Measurements from ENCODE around the gene SH3RF3. TPM values are rescaled to one million over a fixed set of nuclear protein-coding genes. Genes with fewer than 3 reads are reported as not detected.

SH3RF3 gene
- total RNA-seq, 1 donor from 2014 or later, result 0.28 TPM

DNA sequence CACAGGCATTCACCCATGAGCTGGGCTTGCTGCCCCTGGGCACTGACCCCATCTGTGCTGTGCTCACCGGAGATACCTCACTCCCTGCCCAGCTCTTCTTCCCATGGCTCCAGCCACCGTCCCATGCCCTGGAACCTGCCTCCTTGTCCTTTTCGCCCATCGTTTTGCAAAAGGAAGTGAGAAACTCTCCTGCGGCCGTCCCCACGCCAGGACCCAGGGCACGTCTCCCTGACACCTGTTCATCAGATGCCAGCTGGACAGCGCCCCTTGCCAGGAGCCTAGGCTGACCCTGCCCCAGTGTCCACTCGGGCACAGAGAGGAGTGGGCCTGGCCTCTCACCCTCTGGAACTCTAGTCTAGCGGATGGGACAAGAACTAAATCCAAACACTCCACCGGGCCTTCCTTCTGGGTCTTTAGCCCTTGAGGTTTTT is 246.1 kb downstream of the SH3RF3 start:
- Mint-ChIP-seq H3K4me3 (no peak overlapping the region), H3K9me3 (peaks cover 2% of the 10 kb centered on the region), H3K36me3 (peaks cover 10% of the 10 kb centered on the region), H3K4me1 (peaks cover 11% of the 10 kb centered on the region), H3K27me3 (ENCODE audit: insufficient read depth, low read depth) (peaks cover 3% of the 10 kb centered on the region), H3K27ac (no peak overlapping the region)
- Histone ChIP-seq H3K4me2 (no peak overlapping the region), H2AFZ (replicated peaks) (no peak overlapping the region), H4K20me1 (ENCODE audit: low read depth) (no peaks in the 10 kb centered on the region), H3K9ac (no peak overlapping the region), H3K27ac (no peak overlapping the region), H3K27me3 (no peaks in the 10 kb centered on the region), H3K9me3 (ENCODE audit: low read depth) (no peaks in the 10 kb centered on the region), H3K79me2 (ENCODE audit: low read depth) (no peaks in the 10 kb centered on the region), H3F3A (ENCODE audit: low read depth) (no peaks in the 10 kb centered on the region), H3K36me3 (no peaks in the 10 kb centered on the region), H3K4me3 (no peak overlapping the region), H3K4me1 (no peaks in the 10 kb centered on the region)
- no peak for DNase-seq (ENCODE audit: low spot score)
- TF ChIP-seq EZH2phosphoT487 (IDR thresholded peaks at IDR 0.05) (no peak), EZH2 (IDR thresholded peaks at IDR 0.05) (no peak)
- TF ChIP-seq, protein P1, sequence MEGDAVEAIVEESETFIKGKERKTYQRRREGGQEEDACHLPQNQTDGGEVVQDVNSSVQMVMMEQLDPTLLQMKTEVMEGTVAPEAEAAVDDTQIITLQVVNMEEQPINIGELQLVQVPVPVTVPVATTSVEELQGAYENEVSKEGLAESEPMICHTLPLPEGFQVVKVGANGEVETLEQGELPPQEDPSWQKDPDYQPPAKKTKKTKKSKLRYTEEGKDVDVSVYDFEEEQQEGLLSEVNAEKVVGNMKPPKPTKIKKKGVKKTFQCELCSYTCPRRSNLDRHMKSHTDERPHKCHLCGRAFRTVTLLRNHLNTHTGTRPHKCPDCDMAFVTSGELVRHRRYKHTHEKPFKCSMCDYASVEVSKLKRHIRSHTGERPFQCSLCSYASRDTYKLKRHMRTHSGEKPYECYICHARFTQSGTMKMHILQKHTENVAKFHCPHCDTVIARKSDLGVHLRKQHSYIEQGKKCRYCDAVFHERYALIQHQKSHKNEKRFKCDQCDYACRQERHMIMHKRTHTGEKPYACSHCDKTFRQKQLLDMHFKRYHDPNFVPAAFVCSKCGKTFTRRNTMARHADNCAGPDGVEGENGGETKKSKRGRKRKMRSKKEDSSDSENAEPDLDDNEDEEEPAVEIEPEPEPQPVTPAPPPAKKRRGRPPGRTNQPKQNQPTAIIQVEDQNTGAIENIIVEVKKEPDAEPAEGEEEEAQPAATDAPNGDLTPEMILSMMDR (IDR thresholded peaks at IDR 0.05), result no peak

DNA sequence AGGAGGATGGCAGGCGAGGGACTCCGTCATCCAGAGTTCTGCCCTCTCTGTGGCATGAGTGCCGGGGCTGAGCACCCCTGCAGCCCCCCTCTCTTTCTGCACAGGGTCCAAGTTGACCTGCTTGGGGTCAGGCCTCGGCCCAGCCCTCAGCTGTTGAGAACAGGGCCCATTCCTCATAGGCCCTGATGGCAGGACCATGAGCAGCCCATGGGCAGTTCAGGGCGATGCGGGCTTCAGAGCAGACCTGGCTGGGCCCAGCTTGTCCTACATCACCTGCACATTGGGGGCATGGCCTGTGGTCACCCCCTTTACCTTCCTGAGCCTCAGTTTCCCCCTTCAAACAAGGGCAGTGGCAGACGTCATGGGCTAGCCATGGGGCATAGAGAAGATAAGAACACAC is 246.7 kb downstream of the SH3RF3 start:
- Histone ChIP-seq H3K9ac (no peak overlapping the region), H3K27me3 (no peaks in the 10 kb centered on the region), H3K4me2 (no peak overlapping the region), H3K27ac (no peak overlapping the region), H3K36me3 (no peaks in the 10 kb centered on the region), H3K79me2 (ENCODE audit: low read depth) (no peaks in the 10 kb centered on the region), H2AFZ (replicated peaks) (no peak overlapping the region), H4K20me1 (ENCODE audit: low read depth) (no peaks in the 10 kb centered on the region), H3K4me3 (no peak overlapping the region), H3K4me1 (no peaks in the 10 kb centered on the region), H3F3A (ENCODE audit: low read depth) (no peaks in the 10 kb centered on the region), H3K9me3 (ENCODE audit: low read depth) (no peaks in the 10 kb centered on the region)
- Mint-ChIP-seq H3K27me3 (ENCODE audit: insufficient read depth, low read depth) (peaks cover 3% of the 10 kb centered on the region), H3K9me3 (peaks cover 2% of the 10 kb centered on the region), H3K4me1 (peaks cover 11% of the 10 kb centered on the region), H3K4me3 (no peak overlapping the region), H3K36me3 (peaks cover 10% of the 10 kb centered on the region), H3K27ac (no peak overlapping the region)
- DNase-seq (ENCODE audit: low spot score), result no peak
- TF ChIP-seq, protein P1 (IDR thresholded peaks at IDR 0.05), result no peak

DNA sequence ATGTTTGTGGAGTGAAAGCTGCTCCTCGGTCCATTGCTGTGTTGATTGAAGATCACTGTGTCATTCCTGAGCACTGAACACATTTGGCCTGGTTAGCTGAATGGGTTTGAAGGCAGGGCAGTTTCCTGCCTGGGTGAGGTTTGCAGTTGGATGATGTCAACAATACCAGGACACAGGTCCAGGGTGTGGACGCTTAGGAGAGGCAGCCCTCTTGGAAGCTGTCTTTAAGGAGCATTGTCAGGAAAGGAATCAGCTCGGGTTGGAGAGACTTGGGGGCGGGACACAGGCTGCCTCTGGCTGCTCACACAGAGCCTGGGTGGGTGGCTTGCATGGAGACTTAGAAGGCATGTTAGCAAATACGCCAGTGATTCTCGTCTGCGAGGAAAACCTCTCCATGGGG is 247.1 kb downstream of the SH3RF3 start:
- Mint-ChIP-seq H3K9me3 (peaks cover 2% of the 10 kb centered on the region), H3K27me3 (ENCODE audit: insufficient read depth, low read depth) (peaks cover 3% of the 10 kb centered on the region), H3K4me1 (peaks cover 11% of the 10 kb centered on the region), H3K36me3 (peaks cover 10% of the 10 kb centered on the region), H3K4me3 (peak overlapping the region; percentile 35), H3K27ac (peak overlapping the region; percentile 39)
- TF ChIP-seq EZH2phosphoT487 (IDR thresholded peaks at IDR 0.05) (no peak), EZH2 (IDR thresholded peaks at IDR 0.05) (no peak)
- TF ChIP-seq, protein P1 (IDR thresholded peaks at IDR 0.05), result no peak
- Histone ChIP-seq H3K36me3 (no peaks in the 10 kb centered on the region), H3K79me2 (ENCODE audit: low read depth) (no peaks in the 10 kb centered on the region), H3K9ac (no peak overlapping the region), H4K20me1 (ENCODE audit: low read depth) (no peaks in the 10 kb centered on the region), H3K4me1 (no peaks in the 10 kb centered on the region), H3F3A (ENCODE audit: low read depth) (no peaks in the 10 kb centered on the region), H3K27me3 (no peaks in the 10 kb centered on the region), H3K27ac (no peak overlapping the region), H3K4me2 (no peak overlapping the region), H3K9me3 (ENCODE audit: low read depth) (no peaks in the 10 kb centered on the region), H2AFZ (replicated peaks) (no peak overlapping the region), H3K4me3 (no peak overlapping the region)
- no peak for DNase-seq (ENCODE audit: low spot score)
